Ishikawa (cell line): ENCODE data around the gene AP5Z1.

Source experiments
- CEBPB ChIP-seq: IDR thresholded peaks from 2 replicates; pipeline ENCODE4 v1.6.1; 2012
- CREB1 ChIP-seq: IDR thresholded peaks from 2 replicates; pipeline ENCODE4 v1.6.1; 2012; ENCODE audit warnings: low read depth
- EGR1 ChIP-seq: IDR thresholded peaks from 2 replicates; pipeline ENCODE4 v1.6.1; 2012
- EP300 ChIP-seq: IDR thresholded peaks from 2 replicates; pipeline ENCODE4 v1.6.1; 2012; ENCODE audit warnings: borderline replicate concordance
- FOXM1 ChIP-seq: IDR thresholded peaks from 2 replicates; pipeline ENCODE4 v1.6.1; 2012; ENCODE audit warnings: low read depth, borderline replicate concordance
- NFIC ChIP-seq: IDR thresholded peaks from 2 replicates; pipeline ENCODE4 v1.6.1; 2012
- RAD21 ChIP-seq: IDR thresholded peaks from 2 replicates; pipeline ENCODE4 v1.6.1; 2012; ENCODE audit warnings: low read depth
- TAF1 ChIP-seq: IDR thresholded peaks from 2 replicates; pipeline ENCODE4 v1.6.1; 2012; ENCODE audit warnings: low read depth, mild to moderate bottlenecking
- TCF12 ChIP-seq: IDR thresholded peaks from 2 replicates; pipeline ENCODE4 v1.6.1; 2012; ENCODE audit warnings: low read depth
- TEAD4 ChIP-seq: IDR thresholded peaks from 2 replicates; pipeline ENCODE4 v1.6.1; 2012
- YY1 ChIP-seq: IDR thresholded peaks from 2 replicates; pipeline ENCODE4 v1.6.1; 2012; ENCODE audit warnings: low read depth
- ZBTB7A ChIP-seq: IDR thresholded peaks from 2 replicates; pipeline ENCODE4 v1.6.1; 2012; ENCODE audit warnings: low read depth
- TF ChIP-seq, protein P1 (sequence below): IDR thresholded peaks from 2 replicates; pipeline ENCODE4 v1.6.1; 2012
- TF ChIP-seq, protein P2 (sequence below): IDR thresholded peaks from 2 replicates; pipeline ENCODE4 v1.6.1; 2012
- TF ChIP-seq, protein P3 (sequence below): IDR thresholded peaks from 2 replicates; pipeline ENCODE4 v1.6.1; 2012; ENCODE audit warnings: low read depth, mild to moderate bottlenecking

AP5Z1 gene, protein sequence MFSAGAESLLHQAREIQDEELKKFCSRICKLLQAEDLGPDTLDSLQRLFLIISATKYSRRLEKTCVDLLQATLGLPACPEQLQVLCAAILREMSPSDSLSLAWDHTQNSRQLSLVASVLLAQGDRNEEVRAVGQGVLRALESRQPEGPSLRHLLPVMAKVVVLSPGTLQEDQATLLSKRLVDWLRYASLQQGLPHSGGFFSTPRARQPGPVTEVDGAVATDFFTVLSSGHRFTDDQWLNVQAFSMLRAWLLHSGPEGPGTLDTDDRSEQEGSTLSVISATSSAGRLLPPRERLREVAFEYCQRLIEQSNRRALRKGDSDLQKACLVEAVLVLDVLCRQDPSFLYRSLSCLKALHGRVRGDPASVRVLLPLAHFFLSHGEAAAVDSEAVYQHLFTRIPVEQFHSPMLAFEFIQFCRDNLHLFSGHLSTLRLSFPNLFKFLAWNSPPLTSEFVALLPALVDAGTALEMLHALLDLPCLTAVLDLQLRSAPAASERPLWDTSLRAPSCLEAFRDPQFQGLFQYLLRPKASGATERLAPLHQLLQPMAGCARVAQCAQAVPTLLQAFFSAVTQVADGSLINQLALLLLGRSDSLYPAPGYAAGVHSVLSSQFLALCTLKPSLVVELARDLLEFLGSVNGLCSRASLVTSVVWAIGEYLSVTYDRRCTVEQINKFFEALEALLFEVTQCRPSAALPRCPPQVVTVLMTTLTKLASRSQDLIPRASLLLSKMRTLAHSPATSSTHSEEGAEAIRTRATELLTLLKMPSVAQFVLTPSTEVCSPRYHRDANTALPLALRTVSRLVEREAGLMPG

DNA sequence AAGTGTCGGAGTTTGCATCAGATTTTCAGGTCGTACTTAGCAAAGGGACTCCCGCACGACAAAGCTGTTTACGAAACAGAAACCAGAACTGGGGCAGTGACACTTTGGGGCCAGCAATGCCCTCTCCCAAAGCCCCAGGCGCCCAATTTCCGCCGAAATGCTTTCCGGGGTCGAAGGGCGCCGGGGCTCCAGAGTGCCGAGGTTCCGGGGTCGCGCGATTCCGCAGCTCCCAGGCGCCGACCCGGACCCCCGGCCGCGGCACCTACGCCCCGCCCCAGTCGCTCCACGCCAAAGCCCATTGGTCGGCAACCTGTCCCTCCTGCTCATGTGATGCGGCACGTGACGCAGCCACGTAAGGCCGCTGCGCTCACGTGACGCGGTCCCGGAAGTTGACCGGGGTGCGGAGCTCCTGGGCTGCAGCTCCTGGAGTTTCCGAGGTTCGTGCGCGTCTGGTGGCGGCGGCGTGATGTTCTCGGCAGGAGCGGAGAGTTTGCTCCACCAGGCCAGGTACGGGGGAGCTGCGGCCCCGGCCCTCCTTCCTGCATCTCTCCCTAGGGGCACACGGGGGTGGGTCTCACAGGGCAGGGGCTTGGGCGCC lies at the start of gene AP5Z1:
TSS of gene AP5Z1 (plus strand) at position 374 of the 598 bp plus-strand sequence. CDS start at position 467, 93 bp downstream.
- peak; percentile 72 for TF ChIP-seq CREB1
- TF ChIP-seq FOXM1 = no peak
- TF ChIP-seq, protein P1, sequence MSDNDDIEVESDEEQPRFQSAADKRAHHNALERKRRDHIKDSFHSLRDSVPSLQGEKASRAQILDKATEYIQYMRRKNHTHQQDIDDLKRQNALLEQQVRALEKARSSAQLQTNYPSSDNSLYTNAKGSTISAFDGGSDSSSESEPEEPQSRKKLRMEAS = peak; percentile 62; the same call in 1 of the 2 replicates
- TF ChIP-seq EGR1 = no peak
- peak; percentile 34; the same call in 1 of the 2 replicates for TF ChIP-seq YY1
- no peak for TF ChIP-seq NFIC
- TF ChIP-seq EP300 = peak; percentile 56; the same call in 1 of the 2 replicates
- TF ChIP-seq TCF12 = 0 out of 2 replicates have a peak, but pooled peaks have one; percentile 69
- TF ChIP-seq, protein P2, sequence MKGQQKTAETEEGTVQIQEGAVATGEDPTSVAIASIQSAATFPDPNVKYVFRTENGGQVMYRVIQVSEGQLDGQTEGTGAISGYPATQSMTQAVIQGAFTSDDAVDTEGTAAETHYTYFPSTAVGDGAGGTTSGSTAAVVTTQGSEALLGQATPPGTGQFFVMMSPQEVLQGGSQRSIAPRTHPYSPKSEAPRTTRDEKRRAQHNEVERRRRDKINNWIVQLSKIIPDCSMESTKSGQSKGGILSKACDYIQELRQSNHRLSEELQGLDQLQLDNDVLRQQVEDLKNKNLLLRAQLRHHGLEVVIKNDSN = peak; percentile 100
- TF ChIP-seq TEAD4 = no peak
- TF ChIP-seq, protein P3, sequence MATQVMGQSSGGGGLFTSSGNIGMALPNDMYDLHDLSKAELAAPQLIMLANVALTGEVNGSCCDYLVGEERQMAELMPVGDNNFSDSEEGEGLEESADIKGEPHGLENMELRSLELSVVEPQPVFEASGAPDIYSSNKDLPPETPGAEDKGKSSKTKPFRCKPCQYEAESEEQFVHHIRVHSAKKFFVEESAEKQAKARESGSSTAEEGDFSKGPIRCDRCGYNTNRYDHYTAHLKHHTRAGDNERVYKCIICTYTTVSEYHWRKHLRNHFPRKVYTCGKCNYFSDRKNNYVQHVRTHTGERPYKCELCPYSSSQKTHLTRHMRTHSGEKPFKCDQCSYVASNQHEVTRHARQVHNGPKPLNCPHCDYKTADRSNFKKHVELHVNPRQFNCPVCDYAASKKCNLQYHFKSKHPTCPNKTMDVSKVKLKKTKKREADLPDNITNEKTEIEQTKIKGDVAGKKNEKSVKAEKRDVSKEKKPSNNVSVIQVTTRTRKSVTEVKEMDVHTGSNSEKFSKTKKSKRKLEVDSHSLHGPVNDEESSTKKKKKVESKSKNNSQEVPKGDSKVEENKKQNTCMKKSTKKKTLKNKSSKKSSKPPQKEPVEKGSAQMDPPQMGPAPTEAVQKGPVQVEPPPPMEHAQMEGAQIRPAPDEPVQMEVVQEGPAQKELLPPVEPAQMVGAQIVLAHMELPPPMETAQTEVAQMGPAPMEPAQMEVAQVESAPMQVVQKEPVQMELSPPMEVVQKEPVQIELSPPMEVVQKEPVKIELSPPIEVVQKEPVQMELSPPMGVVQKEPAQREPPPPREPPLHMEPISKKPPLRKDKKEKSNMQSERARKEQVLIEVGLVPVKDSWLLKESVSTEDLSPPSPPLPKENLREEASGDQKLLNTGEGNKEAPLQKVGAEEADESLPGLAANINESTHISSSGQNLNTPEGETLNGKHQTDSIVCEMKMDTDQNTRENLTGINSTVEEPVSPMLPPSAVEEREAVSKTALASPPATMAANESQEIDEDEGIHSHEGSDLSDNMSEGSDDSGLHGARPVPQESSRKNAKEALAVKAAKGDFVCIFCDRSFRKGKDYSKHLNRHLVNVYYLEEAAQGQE = no peak
- peak; percentile 77 for TF ChIP-seq TAF1
- no peak for TF ChIP-seq RAD21
- TF ChIP-seq CEBPB = no peak
- peak; percentile 94 for TF ChIP-seq ZBTB7A

DNA sequence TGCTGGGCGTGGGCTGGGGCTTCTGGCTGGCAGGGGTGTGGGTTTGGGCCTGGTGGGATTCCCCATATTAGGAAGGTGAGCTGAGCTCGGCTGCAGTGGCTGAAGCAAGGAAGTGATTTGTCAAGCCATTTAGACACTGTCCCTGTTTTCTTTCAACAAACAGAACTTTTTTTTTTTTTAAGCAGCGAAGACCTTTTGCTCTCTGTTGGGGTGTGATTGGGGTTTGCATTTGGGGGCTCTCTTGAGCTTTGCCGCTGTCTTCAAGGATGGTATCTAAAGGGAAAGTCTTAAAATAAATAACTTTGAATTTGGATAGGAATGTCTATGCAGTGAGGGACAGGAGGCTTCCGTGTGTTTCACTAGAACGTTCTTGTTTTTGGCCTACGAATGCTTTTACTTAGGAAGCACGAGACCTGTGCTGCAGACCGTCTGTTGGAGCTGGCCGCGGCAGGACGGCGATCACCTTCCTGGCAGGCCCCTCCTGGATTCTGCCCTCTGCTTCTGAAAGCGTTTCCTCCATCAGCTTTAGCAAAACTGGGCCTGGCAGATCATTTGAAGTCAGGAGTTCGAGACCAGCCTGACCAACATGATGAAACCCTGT lies 49.5 kb upstream of the AP5Z1 start:
- TF ChIP-seq CREB1 (no peak), CEBPB (no peak), EGR1 (no peak), NFIC (no peak), TCF12 (no peak), YY1 (no peak), TEAD4 (no peak), TAF1 (no peak), ZBTB7A (no peak)
- TF ChIP-seq, protein P1 = no peak
- TF ChIP-seq, protein P2 = no peak
- TF ChIP-seq, protein P3 = no peak

DNA sequence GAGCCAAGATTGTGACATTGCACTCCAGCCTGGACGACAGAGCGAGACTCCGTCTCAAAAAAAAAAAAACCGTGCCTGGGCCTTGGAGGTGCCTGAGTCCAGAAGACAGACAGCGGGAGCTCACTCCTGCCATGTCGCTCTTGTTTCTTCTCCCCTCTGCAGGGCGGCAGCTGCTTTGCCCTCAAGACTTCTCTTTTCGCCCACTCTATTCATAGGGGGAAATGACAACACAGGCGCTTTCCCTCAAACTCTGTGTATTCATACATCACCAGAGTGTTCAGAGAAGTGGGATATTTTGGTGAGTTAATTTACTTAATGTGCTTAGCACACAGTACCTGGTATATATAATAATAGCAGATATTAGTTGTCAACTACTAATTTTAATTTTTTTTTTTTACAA lies 48.9 kb upstream of the AP5Z1 start:
- TF ChIP-seq TAF1 (no peak), TEAD4 (no peak), EP300 (no peak), ZBTB7A (no peak), EGR1 (no peak), TCF12 (no peak), FOXM1 (no peak), NFIC (no peak), CREB1 (no peak), YY1 (no peak), CEBPB (no peak), RAD21 (no peak)
- TF ChIP-seq, protein P1 = no peak
- TF ChIP-seq, protein P3 = no peak
- TF ChIP-seq, protein P2 = no peak
